Upper lobe of left lung (tissue), 6 donors: Measurements from ENCODE around the gene NT5M. TPM values are rescaled to one million over a fixed set of nuclear protein-coding genes. Genes with fewer than 3 reads are reported as not detected.
"Not testable (repeated sequence)": the region's sequence is repeated elsewhere in the genome, so short reads cannot be mapped to it uniquely, and the experiment has no call there.

Experiments
- ATAC-seq, 2 donors: fragments of 200-7000 bp; cut with Tn5 transposase; one replicate each; pipeline ENCODE4 v1.9.1; 2022; ENCODE audit warnings: mild to moderate bottlenecking in 2 of 2, moderate library complexity in 2 of 2; ENCODE audit not compliant: low FRiP score in 2 of 2
- DNase-seq, 2 donors: peaks; one replicate each; pipeline ENCODE4 v3.0.0-alpha.2; 2019 to 2020
- H3K27ac ChIP-seq, 4 donors: fragments of 200-600 bp; sonication (generic); one replicate each; pipeline ENCODE4 v1.5.1; 2016 to 2019
- H3K27me3 ChIP-seq, 4 donors: fragments of 200-600 bp; sonication (generic); one replicate each; pipeline ENCODE4 v1.5.1; 2017 to 2019
- H3K36me3 ChIP-seq, 4 donors: fragments of 200-600 bp; sonication (generic); one replicate each; pipeline ENCODE4 v1.5.1; 2016 to 2019
- H3K4me1 ChIP-seq, 4 donors: fragments of 200-600 bp; sonication (generic); one replicate each; pipeline ENCODE4 v1.5.1; 2018 to 2019
- H3K4me3 ChIP-seq, 4 donors: fragments of 200-600 bp; sonication (generic); one replicate each; pipeline ENCODE4 v1.5.1; 2017 to 2019; ENCODE audit warnings: mild to moderate bottlenecking in 2 of 4, moderate library complexity in 1 of 4
- H3K9me3 ChIP-seq, 4 donors: fragments of 200-600 bp; sonication (generic); one replicate each; pipeline ENCODE4 v1.5.1; 2018 to 2019
- EP300 ChIP-seq, 4 donors: sonication (generic); formaldehyde crosslinking; IDR thresholded peaks; one replicate each; pipeline ENCODE4 v1.5.1; 2017; ENCODE audit warnings: antibody characterized with exemption in 4 of 4, control low read depth in 2 of 4
- POLR2A ChIP-seq, 4 donors: fragments of 450-650 bp; IDR thresholded peaks; one replicate each; pipeline ENCODE4 v1.5.1; 2016 to 2017; ENCODE audit warnings: antibody characterized with exemption in 4 of 4, mild to moderate bottlenecking in 2 of 4
- POLR2AphosphoS5 ChIP-seq, 2 donors: sonication (generic); formaldehyde crosslinking; IDR thresholded peaks; one replicate each; pipeline ENCODE4 v1.5.1; 2017; ENCODE audit warnings: antibody characterized with exemption in 2 of 2
- WGBS, 2 donors: methylation state at CpG; one replicate each; pipeline ENCODE4 v1.1.5; 2017 to 2018; 5-methylcytosine and 5-hydroxymethylcytosine counted together
- total RNA-seq, 6 donors: library from RNA; depleted of rRNA in 4 of 6; stranded (reverse); fragments of >200 nt in 4 of 6; gene quantifications; one replicate each; pipeline versions ENCODE4 v1.1.0 to v1.2.1, GENCODE V29; 2016 to 2021
- TF ChIP-seq, protein P1 (sequence below), 6 experiments: fragments of 450-650 bp in 4 of 6; fragments of 200-600 bp in 2 of 6; sonication (generic) in 2 of 6; IDR thresholded peaks; one replicate each; pipeline ENCODE4 v1.5.1; 2016 to 2019; ENCODE audit warnings: antibody characterized with exemption in 6 of 6
- donor health status: DM: no; HTN: no; CAD: no; lungs with moderate emphysema.
- donor health status: DM: no; HTN: yes; CAD: no; lungs with severe emphysema.

NT5M gene
- total RNA-seq, 6 donors from 2014 or later: 1.2 to 3.7 (median 1.8) TPM

DNA sequence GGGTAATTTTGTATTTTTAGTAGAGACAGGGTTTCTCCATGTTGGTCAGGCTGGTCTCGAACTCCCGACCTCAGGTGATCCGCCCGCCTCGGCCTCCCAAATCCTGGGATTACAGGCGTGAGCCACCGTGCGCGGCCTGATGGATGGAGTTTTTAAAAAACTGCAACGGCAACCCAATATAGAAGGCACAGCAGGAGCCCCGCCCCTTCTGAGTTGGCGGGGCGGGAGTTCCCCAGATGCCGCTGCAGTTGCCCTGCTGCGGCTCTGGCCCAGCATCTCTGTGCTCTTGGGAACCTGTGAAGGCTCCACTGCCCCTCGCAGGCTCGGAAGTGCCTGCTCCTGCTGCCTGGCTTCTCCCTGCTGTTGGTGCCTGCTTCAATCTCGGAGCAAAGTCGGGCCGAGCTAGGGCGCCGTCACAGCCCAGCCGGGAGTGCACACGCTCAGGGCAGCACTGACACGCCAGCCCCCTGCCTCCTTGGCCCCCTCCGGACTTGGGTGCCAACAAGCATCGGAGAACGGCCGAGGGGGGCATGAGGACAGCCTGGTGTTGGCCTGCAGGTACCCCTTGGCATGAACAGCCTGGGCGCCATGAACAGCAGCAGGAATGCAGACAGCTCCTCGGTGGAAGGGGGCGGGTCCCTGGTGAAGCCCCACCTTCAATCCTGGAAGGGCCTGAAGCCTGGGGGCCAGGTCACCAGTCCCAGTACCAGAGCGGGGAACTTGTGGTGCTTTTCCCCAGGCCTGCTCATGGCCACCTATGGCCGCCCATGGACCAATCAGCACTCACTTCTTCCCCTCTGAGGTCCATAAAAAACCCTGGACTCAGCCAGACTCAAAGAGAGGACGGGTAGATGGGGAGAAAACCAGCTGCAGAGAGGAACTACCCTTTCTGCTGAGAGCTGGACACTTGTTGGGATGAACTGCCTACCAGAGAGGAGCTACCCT lies 2.3 kb upstream of the NT5M start:
- DNase-seq (peak; percentile 56 to 79), ATAC-seq (peak; percentile 61 to 67)

GRCh38 chr17:17301659-17302058 lies 1.5 kb upstream of the NT5M start:
- not testable (repeated sequence) for DNase-seq, H3K36me3 ChIP-seq, H3K27ac ChIP-seq, H3K9me3 ChIP-seq, H3K4me3 ChIP-seq, ATAC-seq, H3K27me3 ChIP-seq
- WGBS, 2 donors: 91 to 97% methylated on average over 11 of the region's 11 CpGs
- H3K4me1 ChIP-seq: peaks cover 15 to 37% (median 23%) of the 10 kb centered on the region in 4 donors

More for the DNA sequence above, 2.3 kb upstream of the NT5M start:
- WGBS, 2 donors: 21% methylated on average over 22 of the region's 35 CpGs; no CpG with 5 or more reads in 1 of the 2 donors
- Histone ChIP-seq H3K27me3 (peaks cover 0 to 2% (median 0%) of the 10 kb centered on the region in 4 donors), H3K4me3 (peak overlapping the region in 3 of 4 donors; percentile 35 to 50 (median 45)), H3K36me3 (no peaks in the 10 kb centered on the region), H3K4me1 (peaks cover 15 to 37% (median 23%) of the 10 kb centered on the region in 4 donors), H3K27ac (peak overlapping the region in 2 of 4 donors; percentile 7 to 56), H3K9me3 (no peaks in the 10 kb centered on the region)
- TF ChIP-seq POLR2A (IDR thresholded peaks at IDR 0.05): no peak
- TF ChIP-seq, protein P1, sequence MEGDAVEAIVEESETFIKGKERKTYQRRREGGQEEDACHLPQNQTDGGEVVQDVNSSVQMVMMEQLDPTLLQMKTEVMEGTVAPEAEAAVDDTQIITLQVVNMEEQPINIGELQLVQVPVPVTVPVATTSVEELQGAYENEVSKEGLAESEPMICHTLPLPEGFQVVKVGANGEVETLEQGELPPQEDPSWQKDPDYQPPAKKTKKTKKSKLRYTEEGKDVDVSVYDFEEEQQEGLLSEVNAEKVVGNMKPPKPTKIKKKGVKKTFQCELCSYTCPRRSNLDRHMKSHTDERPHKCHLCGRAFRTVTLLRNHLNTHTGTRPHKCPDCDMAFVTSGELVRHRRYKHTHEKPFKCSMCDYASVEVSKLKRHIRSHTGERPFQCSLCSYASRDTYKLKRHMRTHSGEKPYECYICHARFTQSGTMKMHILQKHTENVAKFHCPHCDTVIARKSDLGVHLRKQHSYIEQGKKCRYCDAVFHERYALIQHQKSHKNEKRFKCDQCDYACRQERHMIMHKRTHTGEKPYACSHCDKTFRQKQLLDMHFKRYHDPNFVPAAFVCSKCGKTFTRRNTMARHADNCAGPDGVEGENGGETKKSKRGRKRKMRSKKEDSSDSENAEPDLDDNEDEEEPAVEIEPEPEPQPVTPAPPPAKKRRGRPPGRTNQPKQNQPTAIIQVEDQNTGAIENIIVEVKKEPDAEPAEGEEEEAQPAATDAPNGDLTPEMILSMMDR (IDR thresholded peaks at IDR 0.05): no peak
- no peak for TF ChIP-seq EP300 (IDR thresholded peaks at IDR 0.05)
- TF ChIP-seq POLR2AphosphoS5 (IDR thresholded peaks at IDR 0.05): no peak

DNA sequence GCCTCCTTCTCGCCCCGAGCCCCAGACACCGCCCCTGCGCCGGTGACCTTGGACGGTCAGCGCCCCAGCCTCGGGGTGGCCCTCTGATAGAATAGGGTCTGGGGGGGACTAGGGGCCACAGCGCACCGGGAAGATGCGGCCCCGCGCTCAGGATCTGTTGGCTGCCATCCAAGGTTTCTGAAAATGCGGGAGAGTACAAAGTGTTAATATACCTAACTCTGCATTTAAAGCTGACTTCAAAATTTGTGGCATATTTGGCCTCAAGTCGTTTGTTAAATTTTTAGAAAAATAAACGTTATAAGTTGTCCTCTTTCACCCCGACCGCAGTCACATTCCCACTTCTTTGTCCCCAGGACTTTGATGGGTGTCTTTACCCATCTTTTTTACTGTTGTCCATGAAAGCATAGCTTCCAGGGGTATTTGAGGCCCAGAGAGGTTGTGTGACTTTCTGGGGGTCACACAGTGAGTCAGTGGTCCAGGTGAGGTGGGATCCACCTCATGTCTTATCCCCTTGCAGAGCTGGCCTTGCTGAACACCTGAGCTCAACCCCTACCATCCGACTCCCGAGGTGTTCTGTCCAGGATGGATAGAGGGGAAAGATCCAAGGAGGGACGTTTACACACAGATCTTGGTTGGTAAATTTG lies 796 bp downstream of the NT5M start:
- Histone ChIP-seq H3K4me1 (peaks cover 15 to 37% (median 23%) of the 10 kb centered on the region in 4 donors), H3K4me3 (peak overlapping the region; percentile 30 to 73 (median 70)), H3K36me3 (no peaks in the 10 kb centered on the region), H3K27ac (peak overlapping the region; percentile 4 to 73 (median 56)), H3K27me3 (peaks cover 0 to 2% (median 0%) of the 10 kb centered on the region in 4 donors), H3K9me3 (no peaks in the 10 kb centered on the region)
- 17 to 32% methylated on average over 12 to 19 of the region's 21 CpGs for WGBS, 2 donors
- ATAC-seq (no peak), DNase-seq (no peak)
- TF ChIP-seq POLR2A (IDR thresholded peaks at IDR 0.05) (no peak), EP300 (IDR thresholded peaks at IDR 0.05) (no peak), POLR2AphosphoS5 (IDR thresholded peaks at IDR 0.05) (no peak)
- TF ChIP-seq, protein P1 (IDR thresholded peaks at IDR 0.05): no peak

- peak overlapping the region in 1 of 4 donors; percentile 73 for H3K27ac ChIP-seq
- TF ChIP-seq EP300 (IDR thresholded peaks at IDR 0.05): no peak
- TF ChIP-seq, protein P1 (IDR thresholded peaks at IDR 0.05): no peak
- TF ChIP-seq POLR2A (IDR thresholded peaks at IDR 0.05): no peak
- no peak for TF ChIP-seq POLR2AphosphoS5 (IDR thresholded peaks at IDR 0.05)
- H3K4me3 ChIP-seq: peak overlapping the region in 1 of 4 donors; percentile 72
- WGBS, 2 donors: 30 to 50% methylated on average over 2 of the region's 2 CpGs
- H3K27me3 ChIP-seq: peaks cover 0 to 2% (median 0%) of the 10 kb centered on the region in 4 donors
- no peaks in the 10 kb centered on the region for H3K9me3 ChIP-seq
- ATAC-seq (no peak), DNase-seq (no peak)
- peaks cover 15 to 37% (median 23%) of the 10 kb centered on the region in 4 donors for H3K4me1 ChIP-seq
- H3K36me3 ChIP-seq: no peaks in the 10 kb centered on the region
Measured at GRCh38 chr17:17304521-17304985, 1.4 kb downstream of the NT5M start.

DNA sequence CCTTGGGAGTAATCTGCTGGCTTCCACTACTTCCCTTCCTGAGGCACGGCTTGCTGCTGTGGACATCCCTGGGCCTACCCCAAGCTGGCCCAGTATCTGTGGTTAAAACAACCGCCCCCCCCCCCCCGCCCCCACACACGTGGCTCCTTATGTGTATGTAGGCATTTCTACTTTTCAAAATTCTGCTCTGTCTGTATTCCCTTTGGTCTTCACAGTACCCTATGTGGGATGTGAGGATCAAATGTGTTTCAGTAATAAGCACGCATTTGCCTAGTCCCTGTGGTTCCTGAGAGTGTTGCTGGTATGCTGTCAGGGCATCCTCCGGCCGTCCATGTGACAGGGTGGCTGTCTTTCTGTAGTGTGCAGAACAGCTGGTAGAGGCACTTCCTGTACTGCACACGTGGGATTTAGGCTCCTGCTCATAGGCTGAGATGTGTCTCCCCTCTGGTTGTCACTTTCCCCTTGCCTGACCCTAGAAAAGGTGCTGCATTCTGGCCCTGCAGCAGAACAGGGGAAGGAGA lies 2.2 kb downstream of the NT5M start:
- peaks cover 15 to 36% (median 22%) of the 10 kb centered on the region in 4 donors for H3K4me1 ChIP-seq
- no peak overlapping the region for H3K4me3 ChIP-seq
- no peak overlapping the region for H3K27ac ChIP-seq
- DNase-seq: peak in 1 of 2 donors; percentile 53
- H3K36me3 ChIP-seq: no peaks in the 10 kb centered on the region
- WGBS, 2 donors: 44 to 60% methylated on average over 7 to 8 of the region's 8 CpGs
- H3K9me3 ChIP-seq: no peaks in the 10 kb centered on the region
- TF ChIP-seq, protein P1 (IDR thresholded peaks at IDR 0.05): no peak
- TF ChIP-seq EP300 (IDR thresholded peaks at IDR 0.05) (no peak), POLR2AphosphoS5 (IDR thresholded peaks at IDR 0.05) (no peak), POLR2A (IDR thresholded peaks at IDR 0.05) (no peak)
- H3K27me3 ChIP-seq: peaks cover 0 to 2% (median 0%) of the 10 kb centered on the region in 4 donors
- ATAC-seq: peak in 1 of 2 donors; percentile 19
